ENCODE results near the gene MLPH.

GRCh38 chr2:237503201-237503600 lies 16.1 kb downstream of the MLPH start:
- TF ChIP-seq EZH2phosphoT487 (IDR thresholded peaks at IDR 0.05; ENCODE audit: borderline replicate concordance, low read depth) (no peak), EP300 (IDR thresholded peaks at IDR 0.05; ENCODE audit: borderline replicate concordance in 1 of 2, low read depth in 1 of 2, low read length in 1 of 2) (no peak), CTCF (IDR thresholded peaks at IDR 0.05) (no peak), TAF1 (IDR thresholded peaks at IDR 0.05; ENCODE audit: borderline replicate concordance, low read depth, low read length) (no peak), FOXM1 (IDR thresholded peaks at IDR 0.05; ENCODE audit: low read depth) (no peak), YY1 (IDR thresholded peaks at IDR 0.05; ENCODE audit: low read depth) (no peak), MXI1 (IDR thresholded peaks at IDR 0.05; ENCODE audit: low read depth, low read length) (no peak), POLR2AphosphoS5 (IDR thresholded peaks at IDR 0.05; ENCODE audit: low read depth, low read length) (no peak), RXRA (IDR thresholded peaks at IDR 0.05; ENCODE audit: borderline replicate concordance, low read depth) (no peak), SIN3A (IDR thresholded peaks at IDR 0.05; ENCODE audit: borderline replicate concordance, low read depth, low read length) (no peak), TEAD4 (IDR thresholded peaks at IDR 0.05; ENCODE audit: borderline replicate concordance, insufficient read depth) (no peak)
